NCI-H524 (cell line): Measurements from ENCODE around the gene CAPN5.

Experiments
- DNase-seq, 2 experiments: peaks; one replicate each; lab custom pipeline; 2025; lab: John Stamatoyannopoulos, UW

The CAPN5 gene

GRCh38 chr11:77084581-77085191, 17.9 kb downstream of the CAPN5 start:
- no peak for DNase-seq

- no peak for DNase-seq
These were observed 18.9 kb downstream of the CAPN5 start for GRCh38 chr11:77085652-77086051.

- DNase-seq: no peak
These were observed 20.0 kb downstream of the CAPN5 start for GRCh38 chr11:77086521-77087472.

- DNase-seq: no peak
These were observed 21.0 kb downstream of the CAPN5 start for GRCh38 chr11:77087723-77088225.

GRCh38 chr11:77088236-77089003, 21.6 kb downstream of the CAPN5 start:
- no peak for DNase-seq

GRCh38 chr11:77089004-77089545, 22.3 kb downstream of the CAPN5 start:
- no peak for DNase-seq

- no peak for DNase-seq
These were observed 23.2 kb downstream of the CAPN5 start for GRCh38 chr11:77090046-77090372.

GRCh38 chr11:77090373-77091111, 23.8 kb downstream of the CAPN5 start:
- no peak for DNase-seq

- DNase-seq: peak; percentile 26 to 67
These were observed 24.6 kb downstream of the CAPN5 start for GRCh38 chr11:77091146-77091940.

- DNase-seq: no peak
These were observed 25.6 kb downstream of the CAPN5 start for GRCh38 chr11:77092382-77092781.

- no peak for DNase-seq
These were observed 26.5 kb downstream of the CAPN5 start for GRCh38 chr11:77093056-77093891.

- DNase-seq: peak in 1 of 2 experiments; percentile 23
These were observed 27.4 kb downstream of the CAPN5 start for GRCh38 chr11:77093987-77094840.

- DNase-seq: no peak
These were observed 28.1 kb downstream of the CAPN5 start for GRCh38 chr11:77094841-77095365.

- no peak for DNase-seq
These were observed 29.1 kb downstream of the CAPN5 start for GRCh38 chr11:77095551-77096490.

GRCh38 chr11:77096591-77097019, 29.8 kb downstream of the CAPN5 start:
- DNase-seq: no peak

- peak in 1 of 2 experiments; percentile 10 for DNase-seq
These were observed 30.4 kb downstream of the CAPN5 start for GRCh38 chr11:77097180-77097579.
